ENCODE data around the gene TPK1. TPM values are rescaled to one million over a fixed set of nuclear protein-coding genes. Genes with fewer than 3 reads are reported as not detected.

TPK1 gene
- total RNA-seq, 1 experiment from 2014 or later: 3.3 TPM

DNA sequence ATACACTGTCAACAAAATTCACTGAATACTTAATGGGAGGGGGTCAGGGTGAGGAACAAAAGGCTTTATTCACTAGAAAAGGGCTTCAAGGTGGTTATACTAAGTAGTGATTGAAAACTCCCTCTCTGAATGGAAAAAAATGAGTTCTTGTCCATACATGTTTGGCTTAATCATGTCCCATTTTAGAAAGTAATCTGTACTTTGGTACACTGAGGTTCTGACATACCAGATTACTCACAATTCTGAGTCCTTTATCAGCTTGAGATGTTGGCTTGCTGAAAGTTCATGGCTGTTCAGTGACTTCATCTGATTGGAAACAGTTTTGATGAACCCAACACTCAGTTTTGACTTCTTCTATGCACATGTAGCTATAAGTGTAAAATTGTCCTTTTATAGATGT lies 419.5 kb downstream of the TPK1 start:
- ChIA-PET POLR2A (interaction anchor here (0.6 kb wide), 1 partner anchor 336 kb away, joined by 3 read pairs; no protein-coding TSS in a partner anchor), CTCF (no interaction called here)
- TF ChIP-seq POLR2AphosphoS5 (IDR thresholded peaks at IDR 0.05; ENCODE audit: low read depth, low read length): no peak
- TF ChIP-seq SIN3A (IDR thresholded peaks at IDR 0.05; ENCODE audit: borderline replicate concordance, insufficient read depth, low read depth, low read length): no peak
- Histone ChIP-seq H3K27ac (ENCODE audit: low read length) (no peak overlapping the region), H3K9me3 (ENCODE audit: control insufficient read depth, insufficient read depth, low read depth, low read length) (no peaks in the 10 kb centered on the region), H3K4me3 (ENCODE audit: low read depth in 2 of 2, low read length in 2 of 2) (no peak overlapping the region), H3K36me3 (ENCODE audit: control insufficient read depth, insufficient read depth, low read length) (no peaks in the 10 kb centered on the region), H3K27me3 (ENCODE audit: control insufficient read depth, insufficient read depth, low read length) (no peaks in the 10 kb centered on the region), H3K4me1 (ENCODE audit: control insufficient read depth, insufficient read depth, low read length) (no peaks in the 10 kb centered on the region)
- ATAC-seq: no peak
- no peak for DNase-seq (ENCODE audit: low read depth, low spot score)
- intact Hi-C loops (cut with micrococcal nuclease; ENCODE audit: unreplicated experiment) (no loop called here), in situ Hi-C loops (cut with HindIII; ENCODE audit: low pct_unique_long_range_greater_than_20kb, low sequenced_read_pairs) (no loop called here)
- no TSS peak for BruUV-seq (replicated peaks)

DNA sequence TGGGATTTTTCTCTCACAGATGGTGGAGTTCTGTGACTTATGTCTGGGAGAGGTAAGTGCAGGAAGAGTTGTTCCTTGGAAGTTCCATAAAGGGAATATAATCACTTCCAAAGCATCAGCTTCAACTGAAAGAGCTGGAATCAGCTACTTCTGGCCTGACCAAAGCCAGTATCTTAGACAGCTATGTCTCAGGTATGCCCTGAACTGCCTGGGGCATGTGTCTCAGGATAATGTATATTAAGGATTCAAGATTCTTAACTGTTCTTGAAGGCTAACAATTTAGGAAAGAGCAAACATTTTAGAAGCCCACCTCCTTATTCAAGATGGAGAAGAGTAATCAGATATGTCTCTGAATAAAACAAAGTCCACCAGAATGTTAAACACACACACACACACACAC lies 420.0 kb downstream of the TPK1 start:
- H3K27me3 ChIP-seq (ENCODE audit: control insufficient read depth, insufficient read depth, low read length): no peaks in the 10 kb centered on the region
- no TSS peak for BruUV-seq (replicated peaks)
- no peak for DNase-seq (ENCODE audit: low read depth, low spot score)
- H3K4me1 ChIP-seq (ENCODE audit: control insufficient read depth, insufficient read depth, low read length): no peaks in the 10 kb centered on the region
- no peaks in the 10 kb centered on the region for H3K36me3 ChIP-seq (ENCODE audit: control insufficient read depth, insufficient read depth, low read length)
- no peak overlapping the region for H3K27ac ChIP-seq (ENCODE audit: low read length)
- H3K9me3 ChIP-seq (ENCODE audit: control insufficient read depth, insufficient read depth, low read depth, low read length): no peaks in the 10 kb centered on the region
- in situ Hi-C loops (cut with HindIII; ENCODE audit: low pct_unique_long_range_greater_than_20kb, low sequenced_read_pairs): no loop called here
- TF ChIP-seq SIN3A (IDR thresholded peaks at IDR 0.05; ENCODE audit: borderline replicate concordance, insufficient read depth, low read depth, low read length): no peak
- TF ChIP-seq TCF7L2 (IDR thresholded peaks at IDR 0.05; ENCODE audit: low read depth, low read length): no peak
- no peak for TF ChIP-seq POLR2AphosphoS5 (IDR thresholded peaks at IDR 0.05; ENCODE audit: low read depth, low read length)
- TF ChIP-seq, protein P1, sequence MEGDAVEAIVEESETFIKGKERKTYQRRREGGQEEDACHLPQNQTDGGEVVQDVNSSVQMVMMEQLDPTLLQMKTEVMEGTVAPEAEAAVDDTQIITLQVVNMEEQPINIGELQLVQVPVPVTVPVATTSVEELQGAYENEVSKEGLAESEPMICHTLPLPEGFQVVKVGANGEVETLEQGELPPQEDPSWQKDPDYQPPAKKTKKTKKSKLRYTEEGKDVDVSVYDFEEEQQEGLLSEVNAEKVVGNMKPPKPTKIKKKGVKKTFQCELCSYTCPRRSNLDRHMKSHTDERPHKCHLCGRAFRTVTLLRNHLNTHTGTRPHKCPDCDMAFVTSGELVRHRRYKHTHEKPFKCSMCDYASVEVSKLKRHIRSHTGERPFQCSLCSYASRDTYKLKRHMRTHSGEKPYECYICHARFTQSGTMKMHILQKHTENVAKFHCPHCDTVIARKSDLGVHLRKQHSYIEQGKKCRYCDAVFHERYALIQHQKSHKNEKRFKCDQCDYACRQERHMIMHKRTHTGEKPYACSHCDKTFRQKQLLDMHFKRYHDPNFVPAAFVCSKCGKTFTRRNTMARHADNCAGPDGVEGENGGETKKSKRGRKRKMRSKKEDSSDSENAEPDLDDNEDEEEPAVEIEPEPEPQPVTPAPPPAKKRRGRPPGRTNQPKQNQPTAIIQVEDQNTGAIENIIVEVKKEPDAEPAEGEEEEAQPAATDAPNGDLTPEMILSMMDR (IDR thresholded peaks at IDR 0.05): no peak
- TF ChIP-seq, protein P2, sequence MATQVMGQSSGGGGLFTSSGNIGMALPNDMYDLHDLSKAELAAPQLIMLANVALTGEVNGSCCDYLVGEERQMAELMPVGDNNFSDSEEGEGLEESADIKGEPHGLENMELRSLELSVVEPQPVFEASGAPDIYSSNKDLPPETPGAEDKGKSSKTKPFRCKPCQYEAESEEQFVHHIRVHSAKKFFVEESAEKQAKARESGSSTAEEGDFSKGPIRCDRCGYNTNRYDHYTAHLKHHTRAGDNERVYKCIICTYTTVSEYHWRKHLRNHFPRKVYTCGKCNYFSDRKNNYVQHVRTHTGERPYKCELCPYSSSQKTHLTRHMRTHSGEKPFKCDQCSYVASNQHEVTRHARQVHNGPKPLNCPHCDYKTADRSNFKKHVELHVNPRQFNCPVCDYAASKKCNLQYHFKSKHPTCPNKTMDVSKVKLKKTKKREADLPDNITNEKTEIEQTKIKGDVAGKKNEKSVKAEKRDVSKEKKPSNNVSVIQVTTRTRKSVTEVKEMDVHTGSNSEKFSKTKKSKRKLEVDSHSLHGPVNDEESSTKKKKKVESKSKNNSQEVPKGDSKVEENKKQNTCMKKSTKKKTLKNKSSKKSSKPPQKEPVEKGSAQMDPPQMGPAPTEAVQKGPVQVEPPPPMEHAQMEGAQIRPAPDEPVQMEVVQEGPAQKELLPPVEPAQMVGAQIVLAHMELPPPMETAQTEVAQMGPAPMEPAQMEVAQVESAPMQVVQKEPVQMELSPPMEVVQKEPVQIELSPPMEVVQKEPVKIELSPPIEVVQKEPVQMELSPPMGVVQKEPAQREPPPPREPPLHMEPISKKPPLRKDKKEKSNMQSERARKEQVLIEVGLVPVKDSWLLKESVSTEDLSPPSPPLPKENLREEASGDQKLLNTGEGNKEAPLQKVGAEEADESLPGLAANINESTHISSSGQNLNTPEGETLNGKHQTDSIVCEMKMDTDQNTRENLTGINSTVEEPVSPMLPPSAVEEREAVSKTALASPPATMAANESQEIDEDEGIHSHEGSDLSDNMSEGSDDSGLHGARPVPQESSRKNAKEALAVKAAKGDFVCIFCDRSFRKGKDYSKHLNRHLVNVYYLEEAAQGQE (IDR thresholded peaks at IDR 0.05; ENCODE audit: insufficient read depth in 1 of 2, low read depth in 2 of 2, low read length in 1 of 2): no peak
- H3K4me3 ChIP-seq (ENCODE audit: low read depth in 2 of 2, low read length in 2 of 2): no peak overlapping the region
- POLR2A ChIA-PET: no interaction called here
- CTCF ChIA-PET: no interaction called here
- intact Hi-C loops (cut with micrococcal nuclease; ENCODE audit: unreplicated experiment): no loop called here
- ATAC-seq: no peak

DNA sequence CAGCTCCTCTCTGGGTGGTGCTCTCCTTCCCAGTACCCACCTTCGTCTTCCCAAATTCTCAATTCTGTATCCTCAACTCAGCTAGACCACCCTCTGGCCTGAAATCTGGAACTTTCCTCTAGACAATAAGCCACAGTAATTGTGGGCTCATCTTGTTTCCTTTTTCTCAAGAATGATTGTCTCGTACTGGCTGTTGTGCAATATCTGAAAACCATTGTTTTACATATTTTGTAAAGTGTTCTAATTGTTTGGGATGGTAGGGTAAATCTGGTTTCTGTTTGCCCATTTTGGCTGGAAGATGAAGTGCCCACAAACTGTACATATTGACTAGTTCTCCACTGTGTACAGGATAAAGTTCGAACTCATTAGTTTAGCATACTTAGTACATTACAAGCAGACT lies 421.0 kb downstream of the TPK1 start:
- 0 out of 2 replicates have a peak, but pooled peaks cover 5% of the 10 kb centered on the region for H3K27me3 ChIP-seq (ENCODE audit: control insufficient read depth, insufficient read depth, low read length)
- no peak for DNase-seq (ENCODE audit: low read depth, low spot score)
- intact Hi-C loops (cut with micrococcal nuclease; ENCODE audit: unreplicated experiment): no loop called here
- in situ Hi-C loops (cut with HindIII; ENCODE audit: low pct_unique_long_range_greater_than_20kb, low sequenced_read_pairs): no loop called here
- TF ChIP-seq, protein P1 (IDR thresholded peaks at IDR 0.05): no peak
- TF ChIP-seq SIN3A (IDR thresholded peaks at IDR 0.05; ENCODE audit: borderline replicate concordance, insufficient read depth, low read depth, low read length): no peak
- TF ChIP-seq, protein P2 (IDR thresholded peaks at IDR 0.05; ENCODE audit: insufficient read depth in 1 of 2, low read depth in 2 of 2, low read length in 1 of 2): no peak
- no peak for TF ChIP-seq TCF7L2 (IDR thresholded peaks at IDR 0.05; ENCODE audit: low read depth, low read length)
- TF ChIP-seq POLR2AphosphoS5 (IDR thresholded peaks at IDR 0.05; ENCODE audit: low read depth, low read length): no peak
- no peak overlapping the region for H3K4me3 ChIP-seq (ENCODE audit: low read depth in 2 of 2, low read length in 2 of 2)
- H3K4me1 ChIP-seq (ENCODE audit: control insufficient read depth, insufficient read depth, low read length): no peaks in the 10 kb centered on the region
- H3K9me3 ChIP-seq (ENCODE audit: control insufficient read depth, insufficient read depth, low read depth, low read length): no peaks in the 10 kb centered on the region
- no peak for ATAC-seq
- no peak overlapping the region for H3K27ac ChIP-seq (ENCODE audit: low read length)
- CTCF ChIA-PET: no interaction called here
- H3K36me3 ChIP-seq (ENCODE audit: control insufficient read depth, insufficient read depth, low read length): no peaks in the 10 kb centered on the region
- BruUV-seq (replicated peaks): no TSS peak
- POLR2A ChIA-PET: no interaction called here

Measured in Panc1 (cell line).